ENCODE data around the gene WFDC10A. TPM values are rescaled to one million over a fixed set of nuclear protein-coding genes. Genes with fewer than 3 reads are reported as not detected.
"Not testable (repeated sequence)": the region's sequence is repeated elsewhere in the genome, so short reads cannot be mapped to it uniquely, and the experiment has no call there.

WFDC10A gene
- total RNA-seq, 2 donors from 2014 or later = not detected

- no peaks in the 10 kb centered on the region for H3K9me3 ChIP-seq (ENCODE audit: control insufficient read depth, low read length, poor library complexity, severe bottlenecking)
- DNase-seq (no peak), ATAC-seq (no peak)
- H3K36me3 Mint-ChIP-seq (ENCODE audit: low read depth) = no peaks in the 10 kb centered on the region
- H3K4me3 Mint-ChIP-seq = no peak overlapping the region
- H3K4me1 Mint-ChIP-seq = no peaks in the 10 kb centered on the region
- H3K27ac Mint-ChIP-seq = no peak overlapping the region
- H3K27me3 Mint-ChIP-seq = peaks cover 6% of the 10 kb centered on the region
These were observed 7.9 kb upstream of the WFDC10A start for GRCh38 chr20:45621593-45621992.

DNA sequence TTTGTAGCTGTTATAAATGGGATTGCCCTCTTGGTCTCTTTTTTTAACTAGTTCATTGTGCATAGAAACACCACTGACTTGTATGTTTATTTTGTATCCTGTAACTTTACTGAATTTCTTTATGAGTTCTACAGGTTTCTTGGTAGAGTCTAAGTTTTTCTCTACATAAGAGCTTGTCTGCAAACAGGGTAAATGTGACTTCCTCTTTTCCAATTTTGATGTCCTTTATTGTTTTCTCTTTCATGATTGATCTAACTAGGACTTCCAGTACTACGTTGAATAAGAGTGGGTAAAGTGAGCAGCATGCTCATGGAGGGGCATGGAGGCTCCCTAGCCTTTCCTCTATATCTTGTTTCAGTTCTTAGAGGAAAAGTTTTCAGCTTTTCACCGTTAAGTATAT lies 3.0 kb upstream of the WFDC10A start:
- Mint-ChIP-seq H3K4me1 (peaks cover 5% of the 10 kb centered on the region), H3K27ac (no peak overlapping the region), H3K4me3 (no peak overlapping the region), H3K36me3 (ENCODE audit: low read depth) (no peaks in the 10 kb centered on the region), H3K27me3 (peaks cover 31% of the 10 kb centered on the region)
- no peak for DNase-seq
- no peak for ATAC-seq
- H3K9me3 ChIP-seq (ENCODE audit: control insufficient read depth, low read length, poor library complexity, severe bottlenecking) = peaks cover 3% of the 10 kb centered on the region

DNA sequence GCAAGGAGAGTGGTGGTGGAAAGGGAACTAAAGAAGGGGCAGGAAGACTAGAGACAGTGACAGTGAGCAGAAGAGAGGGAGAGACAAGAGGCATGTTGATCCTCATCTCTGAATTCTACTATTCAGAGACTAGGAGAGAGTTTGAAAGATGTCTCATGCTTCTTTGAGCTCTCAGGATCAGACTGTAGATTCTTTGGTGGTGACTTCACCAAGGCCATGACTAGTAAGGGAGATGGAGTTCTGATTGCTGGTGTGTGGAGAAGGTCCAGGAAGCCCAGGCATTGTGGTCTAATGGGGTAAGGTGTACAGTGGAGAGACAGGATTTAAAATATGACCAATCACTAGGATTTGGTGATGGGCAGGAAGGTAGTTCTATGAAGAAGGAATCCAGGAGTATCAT lies 832 bp downstream of the WFDC10A start:
- H3K36me3 Mint-ChIP-seq (ENCODE audit: low read depth) = no peaks in the 10 kb centered on the region
- peaks cover 3% of the 10 kb centered on the region for H3K9me3 ChIP-seq (ENCODE audit: control insufficient read depth, low read length, poor library complexity, severe bottlenecking)
- H3K27ac Mint-ChIP-seq = no peak overlapping the region
- H3K27me3 Mint-ChIP-seq = peaks cover 54% of the 10 kb centered on the region
- DNase-seq (no peak), ATAC-seq (no peak)
- no peak overlapping the region for H3K4me3 Mint-ChIP-seq
- H3K4me1 Mint-ChIP-seq = peaks cover 5% of the 10 kb centered on the region

- no peak for ATAC-seq
- Mint-ChIP-seq H3K27ac (no peak within 1 kb of the TSS), H3K36me3 (ENCODE audit: low read depth) (no peaks in the 10 kb centered on the region), H3K4me3 (no peak within 1 kb of the TSS), H3K4me1 (peaks cover 5% of the 10 kb centered on the region), H3K27me3 (peaks cover 54% of the 10 kb centered on the region)
- no peak for DNase-seq
- peaks cover 3% of the 10 kb centered on the region for H3K9me3 ChIP-seq (ENCODE audit: control insufficient read depth, low read length, poor library complexity, severe bottlenecking)
These were observed 1.6 kb downstream of the WFDC10A start, which contains the start of gene WFDC9 for GRCh38 chr20:45631184-45631583. WFDC9 (minus strand) TSS chr20:45631284; CDS start chr20:45610181, 21,103 bp downstream.

DNA sequence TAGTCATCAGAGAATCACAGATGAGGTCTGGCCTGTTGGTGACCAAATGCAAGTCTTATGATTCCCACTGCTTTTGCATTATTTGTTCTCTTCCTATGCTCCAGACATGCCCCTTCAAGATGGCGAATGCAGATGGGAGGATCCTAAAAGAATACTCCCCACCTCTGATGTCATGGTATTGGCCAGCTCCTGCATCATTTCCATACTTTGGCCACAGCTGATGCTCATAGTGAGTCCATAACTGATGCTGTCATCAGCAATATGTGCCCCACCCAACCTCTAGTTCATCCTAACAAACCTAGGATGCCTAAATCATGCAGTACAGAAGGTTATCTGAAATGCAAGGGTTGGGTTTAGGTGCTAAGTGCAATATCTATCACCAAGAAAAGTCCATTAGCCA lies 7.0 kb downstream of the WFDC10A start:
- no peak for ATAC-seq
- H3K27me3 Mint-ChIP-seq = peaks cover 41% of the 10 kb centered on the region

DNA sequence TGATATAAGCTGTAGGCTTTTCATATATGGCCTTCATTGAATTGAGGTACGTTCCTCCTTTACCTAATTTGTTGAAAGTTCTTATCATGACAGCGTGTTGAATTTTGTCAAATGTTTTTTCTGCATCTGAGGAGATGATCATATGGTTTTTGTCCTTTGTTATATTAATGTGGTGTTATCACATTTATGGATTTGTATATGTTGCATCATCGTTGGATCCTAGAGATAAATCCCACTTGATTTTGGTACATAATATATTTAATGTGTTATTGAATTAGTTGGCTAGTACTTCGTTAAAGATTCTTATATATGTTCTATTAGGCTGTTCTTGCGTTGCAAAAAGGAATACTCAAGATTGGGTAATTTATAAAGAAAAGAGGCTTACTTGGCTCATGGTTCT lies 10.1 kb downstream of the WFDC10A start:
- H3K4me1 Mint-ChIP-seq = peaks cover 4% of the 10 kb centered on the region
- ATAC-seq (no peak), DNase-seq (no peak)
- H3K9me3 ChIP-seq (ENCODE audit: control insufficient read depth, low read length, poor library complexity, severe bottlenecking) = no peaks in the 10 kb centered on the region
- H3K36me3 Mint-ChIP-seq (ENCODE audit: low read depth) = peaks cover 2% of the 10 kb centered on the region
- H3K4me3 Mint-ChIP-seq = no peak overlapping the region
- no peak overlapping the region for H3K27ac Mint-ChIP-seq
- peaks cover 42% of the 10 kb centered on the region for H3K27me3 Mint-ChIP-seq

More for the DNA sequence above, 7.0 kb downstream of the WFDC10A start:
- no peaks in the 10 kb centered on the region for H3K36me3 Mint-ChIP-seq (ENCODE audit: low read depth)
- no peak overlapping the region for H3K4me3 Mint-ChIP-seq
- no peaks in the 10 kb centered on the region for H3K4me1 Mint-ChIP-seq
- DNase-seq = no peak
- no peaks in the 10 kb centered on the region for H3K9me3 ChIP-seq (ENCODE audit: control insufficient read depth, low read length, poor library complexity, severe bottlenecking)
- no peak overlapping the region for H3K27ac Mint-ChIP-seq

DNA sequence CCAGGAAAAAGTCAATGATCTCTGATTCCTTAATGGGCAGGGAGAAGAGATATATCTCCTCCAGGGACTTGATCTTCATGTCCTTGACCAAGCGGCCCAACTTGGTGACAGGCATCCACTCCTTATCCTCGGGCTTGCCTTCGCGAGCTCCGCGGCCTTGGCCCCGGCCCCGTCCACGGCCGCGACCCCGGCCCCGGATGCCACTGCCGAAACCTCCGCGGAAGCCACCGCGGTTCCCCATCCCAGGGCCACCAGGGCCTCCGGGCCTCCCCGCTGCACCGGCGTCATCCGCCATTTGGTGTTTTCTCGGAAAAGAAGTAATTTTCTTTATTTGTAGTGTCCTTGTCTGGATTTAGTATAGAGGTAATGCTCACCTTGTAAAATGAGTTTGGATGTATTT lies 11.5 kb downstream of the WFDC10A start:
- not testable (repeated sequence) for H3K36me3 Mint-ChIP-seq (ENCODE audit: low read depth); H3K4me1 Mint-ChIP-seq; H3K4me3 Mint-ChIP-seq; H3K9me3 ChIP-seq (ENCODE audit: control insufficient read depth, low read length, poor library complexity, severe bottlenecking); H3K27ac Mint-ChIP-seq; ATAC-seq; DNase-seq
- H3K27me3 Mint-ChIP-seq = peaks cover 44% of the 10 kb centered on the region

DNA sequence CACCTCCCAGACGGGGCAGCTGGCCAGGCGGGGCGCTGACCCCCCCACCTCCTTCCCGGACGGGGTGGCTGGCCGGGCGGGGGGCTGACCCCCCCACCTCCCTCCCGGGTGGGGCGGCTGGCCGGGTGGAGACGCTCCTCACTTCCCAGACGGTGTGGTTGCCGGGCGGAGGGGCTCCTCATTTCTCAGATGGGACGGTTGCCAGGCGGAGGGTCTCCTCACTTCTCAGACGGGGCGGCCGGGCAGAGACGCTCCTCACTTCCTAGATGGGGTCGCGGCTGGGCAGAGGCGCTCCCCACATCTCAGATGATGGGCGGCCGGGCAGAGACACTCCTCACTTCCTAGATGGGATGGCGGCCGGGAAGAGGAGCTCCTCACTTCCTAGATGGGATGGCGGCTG lies 16.3 kb downstream of the WFDC10A start:
- ATAC-seq; H3K27ac Mint-ChIP-seq; DNase-seq; H3K4me3 Mint-ChIP-seq; H3K9me3 ChIP-seq (ENCODE audit: control insufficient read depth, low read length, poor library complexity, severe bottlenecking); H3K4me1 Mint-ChIP-seq; H3K36me3 Mint-ChIP-seq (ENCODE audit: low read depth): not testable (repeated sequence)
- peaks cover 52% of the 10 kb centered on the region for H3K27me3 Mint-ChIP-seq

GRCh38 chr20:45646875-45647274 lies 17.3 kb downstream of the WFDC10A start:
- Mint-ChIP-seq H3K4me3 (no peak overlapping the region), H3K27me3 (peaks cover 57% of the 10 kb centered on the region), H3K27ac (no peak overlapping the region), H3K36me3 (ENCODE audit: low read depth) (peaks cover 5% of the 10 kb centered on the region), H3K4me1 (peaks cover 4% of the 10 kb centered on the region)
- ATAC-seq = no peak
- no peaks in the 10 kb centered on the region for H3K9me3 ChIP-seq (ENCODE audit: control insufficient read depth, low read length, poor library complexity, severe bottlenecking)
- no peak for DNase-seq

GRCh38 chr20:45647441-45648050 lies 18.0 kb downstream of the WFDC10A start:
- DNase-seq (no peak), ATAC-seq (no peak)
- Mint-ChIP-seq H3K4me3 (no peak overlapping the region), H3K4me1 (peaks cover 4% of the 10 kb centered on the region), H3K27ac (no peak overlapping the region), H3K36me3 (ENCODE audit: low read depth) (peaks cover 5% of the 10 kb centered on the region), H3K27me3 (peaks cover 57% of the 10 kb centered on the region)
- no peaks in the 10 kb centered on the region for H3K9me3 ChIP-seq (ENCODE audit: control insufficient read depth, low read length, poor library complexity, severe bottlenecking)

GRCh38 chr20:45649312-45649863 lies 19.8 kb downstream of the WFDC10A start:
- no peak overlapping the region for H3K27ac Mint-ChIP-seq
- peaks cover 48% of the 10 kb centered on the region for H3K27me3 Mint-ChIP-seq
- H3K36me3 Mint-ChIP-seq (ENCODE audit: low read depth) = peaks cover 5% of the 10 kb centered on the region
- peaks cover 2% of the 10 kb centered on the region for H3K4me1 Mint-ChIP-seq
- no peaks in the 10 kb centered on the region for H3K9me3 ChIP-seq (ENCODE audit: control insufficient read depth, low read length, poor library complexity, severe bottlenecking)
- H3K4me3 Mint-ChIP-seq = no peak overlapping the region
- no peak for ATAC-seq
- DNase-seq = no peak

GRCh38 chr20:45651726-45652125 lies 22.2 kb downstream of the WFDC10A start:
- not testable (repeated sequence) for DNase-seq

GRCh38 chr20:45657038-45657437 lies 27.5 kb downstream of the WFDC10A start:
- not testable (repeated sequence) for H3K27ac Mint-ChIP-seq; H3K9me3 ChIP-seq (ENCODE audit: control insufficient read depth, low read length, poor library complexity, severe bottlenecking); ATAC-seq; H3K4me1 Mint-ChIP-seq; H3K4me3 Mint-ChIP-seq; H3K36me3 Mint-ChIP-seq (ENCODE audit: low read depth); DNase-seq; H3K27me3 Mint-ChIP-seq

More at GRCh38 chr20:45651726-45652125, 22.2 kb downstream of the WFDC10A start:
- H3K4me3 Mint-ChIP-seq; H3K9me3 ChIP-seq (ENCODE audit: control insufficient read depth, low read length, poor library complexity, severe bottlenecking); H3K27ac Mint-ChIP-seq; ATAC-seq; H3K36me3 Mint-ChIP-seq (ENCODE audit: low read depth); H3K4me1 Mint-ChIP-seq: not testable (repeated sequence)
- peaks cover 44% of the 10 kb centered on the region for H3K27me3 Mint-ChIP-seq

DNA sequence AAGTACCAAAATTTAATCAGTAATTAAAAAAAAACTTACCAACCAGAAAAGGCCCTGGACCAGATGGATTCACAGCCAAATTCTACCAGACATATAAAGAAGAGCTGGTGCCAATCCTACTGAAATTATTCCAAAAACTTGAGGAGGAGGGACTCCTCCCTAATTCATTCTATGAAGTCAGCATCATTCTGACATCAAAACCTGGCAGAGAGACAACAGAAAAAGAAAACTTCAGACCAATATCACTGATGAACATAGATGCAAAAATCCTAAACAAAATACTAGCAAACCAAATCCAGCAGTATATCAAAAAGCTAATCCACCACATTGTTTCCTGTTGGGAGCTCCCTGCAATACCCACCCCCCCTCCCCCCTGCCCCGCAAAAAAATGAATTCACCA lies 40.6 kb downstream of the WFDC10A start, which contains the start of gene WFDC11:
Gene WFDC11, minus strand, starts transcription at position 101 of the 400 bp plus-strand sequence. CDS start 19,639 bp downstream, outside the sequence.
- Mint-ChIP-seq H3K36me3 (ENCODE audit: low read depth) (peaks cover 2% of the 10 kb centered on the region), H3K4me3 (no peak within 1 kb of the TSS), H3K4me1 (no peaks in the 10 kb centered on the region), H3K27me3 (peaks cover 20% of the 10 kb centered on the region), H3K27ac (no peak within 1 kb of the TSS)
- no peak for DNase-seq
- ATAC-seq = no peak
- no peaks in the 10 kb centered on the region for H3K9me3 ChIP-seq (ENCODE audit: control insufficient read depth, low read length, poor library complexity, severe bottlenecking)

Measured in T-helper 17 cell (primary cell).